CD8-positive, alpha-beta memory T cell (primary cell): ENCODE results near the gene HES3. TPM values are rescaled to one million over a fixed set of nuclear protein-coding genes. Genes with fewer than 3 reads are reported as not detected.

Experiments
- CTCF ChIA-PET: fragments of 350-600 bp; sonication (Branson Sonifier 250); formaldehyde crosslinking; loops from one replicate; lab custom pipeline; 2021; ENCODE audit warnings: antibody characterized with exemption; lab: Charles Lee
- POLR2A ChIA-PET: fragments of 350-600 bp; sonication (Branson Sonifier 250); formaldehyde crosslinking; loops from one replicate; lab custom pipeline; 2021; ENCODE audit warnings: antibody characterized with exemption; lab: Charles Lee
- DNase-seq, 5 donors: peaks; one replicate each; pipeline versions ENCODE4 v3.0.0 to v3.0.0-alpha.2; 2020 to 2022; ENCODE audit warnings: mixed read lengths in 1 of 5
- H3K27ac ChIP-seq: one replicate; pipeline ENCODE4 v1.7.0; 2013; ENCODE audit warnings: low read depth, mild to moderate bottlenecking, low read length, moderate library complexity
- H3K27me3 ChIP-seq: 2 replicates; pipeline ENCODE4 v1.7.0; 2013; ENCODE audit warnings: low read length, mild to moderate bottlenecking; ENCODE audit not compliant: insufficient read depth, poor library complexity, severe bottlenecking
- H3K36me3 ChIP-seq: 2 replicates; pipeline ENCODE4 v1.7.0; 2013; ENCODE audit warnings: mild to moderate bottlenecking, low read length, moderate library complexity; ENCODE audit not compliant: insufficient read depth
- H3K4me1 ChIP-seq: 2 replicates; pipeline ENCODE4 v1.7.0; 2013; ENCODE audit warnings: mild to moderate bottlenecking, low read length, moderate library complexity; ENCODE audit not compliant: insufficient read depth
- H3K4me3 ChIP-seq: 2 replicates; pipeline ENCODE4 v1.7.0; 2013; ENCODE audit warnings: mild to moderate bottlenecking, low read length
- H3K9me3 ChIP-seq: 2 replicates; pipeline ENCODE4 v1.7.0; 2013; ENCODE audit warnings: mild to moderate bottlenecking, low read length
- H3K27ac Mint-ChIP-seq, 8 donors: one replicate each; pipeline ENCODE4 v1.8.0; 2020 to 2021; ENCODE audit warnings: mixed read lengths in 8 of 8, mild to moderate bottlenecking in 6 of 8, inconsistent platforms in 3 of 8, moderate library complexity in 3 of 8
- H3K27me3 Mint-ChIP-seq, 2 donors: one replicate each; pipeline ENCODE4 v1.8.0; 2020 to 2021; ENCODE audit warnings: mixed read lengths in 2 of 2, mild to moderate bottlenecking in 1 of 2, moderate library complexity in 1 of 2
- H3K36me3 Mint-ChIP-seq, 3 donors: one replicate each; pipeline ENCODE4 v1.8.0; 2020 to 2021; ENCODE audit warnings: mixed read lengths in 3 of 3, inconsistent platforms in 1 of 3, mild to moderate bottlenecking in 1 of 3
- H3K4me1 Mint-ChIP-seq, 3 donors: one replicate each; pipeline ENCODE4 v1.8.0; 2020 to 2021; ENCODE audit warnings: mixed read lengths in 3 of 3, inconsistent platforms in 1 of 3, mild to moderate bottlenecking in 1 of 3
- H3K4me3 Mint-ChIP-seq, 7 donors: one replicate each; pipeline ENCODE4 v1.8.0; 2020 to 2021; ENCODE audit warnings: mixed read lengths in 7 of 7, mild to moderate bottlenecking in 6 of 7, moderate library complexity in 4 of 7, inconsistent platforms in 2 of 7
- H3K9me3 Mint-ChIP-seq, 5 donors: one replicate each; pipeline ENCODE4 v1.8.0; 2020 to 2022; ENCODE audit warnings: mixed read lengths in 5 of 5, mild to moderate bottlenecking in 3 of 5, moderate library complexity in 2 of 5, inconsistent platforms in 1 of 5
- polyA plus RNA-seq: library from polyadenylated mRNA; unstranded; fragments of 300-500 nt; fragmentation: Illumina TruSeq; gene quantifications from one replicate; pipeline ENCODE4 v1.2.3, GENCODE V29; 2021
- total RNA-seq, 2 experiments: library from RNA; stranded (reverse); gene quantifications; one replicate each; pipeline ENCODE4 v1.2.3, GENCODE V29; 2021

The HES3 gene
- total and polyA plus RNA-seq, 3 experiments from 2014 or later: not detected

DNA sequence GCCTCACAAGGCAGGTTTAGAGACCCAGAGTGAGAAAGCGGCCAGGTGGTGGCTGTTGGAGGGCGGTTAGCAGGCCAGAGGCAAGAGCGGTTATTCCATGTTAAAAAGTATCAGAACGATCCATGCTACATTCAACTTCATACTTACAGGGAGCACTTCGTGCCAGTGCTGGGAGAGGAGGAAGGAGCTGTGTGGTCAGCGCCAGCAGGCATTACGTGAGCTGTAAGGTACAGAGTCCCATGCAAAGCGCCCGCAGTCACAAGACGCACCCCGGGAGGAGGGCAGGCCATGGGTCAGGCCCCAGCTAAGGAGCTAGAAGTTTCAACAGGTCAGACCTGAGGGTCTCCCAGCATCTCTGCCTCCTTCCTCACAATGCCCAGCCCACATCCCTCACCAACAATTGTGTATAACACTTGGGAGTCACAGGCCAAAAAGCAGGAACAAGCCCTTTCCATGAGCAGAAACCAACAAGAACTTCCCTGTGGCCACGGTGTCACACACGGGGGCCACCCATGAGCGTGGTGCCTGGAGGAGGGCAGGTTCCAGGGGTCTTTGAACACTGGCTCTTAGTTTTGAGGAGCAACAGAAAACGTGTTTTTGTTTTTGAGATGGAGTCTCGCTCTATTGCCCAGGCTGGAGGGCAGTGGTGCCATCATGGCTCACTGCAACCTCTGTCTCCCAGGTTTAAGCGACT is 38.7 kb downstream of the HES3 start:
- Histone ChIP-seq H3K4me1 (no peaks in the 10 kb centered on the region), H3K36me3 (no peaks in the 10 kb centered on the region), H3K27me3 (no peaks in the 10 kb centered on the region), H3K27ac (no peak overlapping the region), H3K9me3 (no peaks in the 10 kb centered on the region), H3K4me3 (no peak overlapping the region)
- no peaks in the 10 kb centered on the region for H3K9me3 Mint-ChIP-seq
- no peak overlapping the region for H3K27ac Mint-ChIP-seq
- no peaks in the 10 kb centered on the region for H3K4me1 Mint-ChIP-seq
- H3K4me3 Mint-ChIP-seq: no peak overlapping the region
- no peaks in the 10 kb centered on the region for H3K27me3 Mint-ChIP-seq
- POLR2A ChIA-PET: no interaction called here
- DNase-seq: no peak
- peaks cover 0 to 4% (median 0%) of the 10 kb centered on the region in 3 donors for H3K36me3 Mint-ChIP-seq
- CTCF ChIA-PET: no interaction called here

DNA sequence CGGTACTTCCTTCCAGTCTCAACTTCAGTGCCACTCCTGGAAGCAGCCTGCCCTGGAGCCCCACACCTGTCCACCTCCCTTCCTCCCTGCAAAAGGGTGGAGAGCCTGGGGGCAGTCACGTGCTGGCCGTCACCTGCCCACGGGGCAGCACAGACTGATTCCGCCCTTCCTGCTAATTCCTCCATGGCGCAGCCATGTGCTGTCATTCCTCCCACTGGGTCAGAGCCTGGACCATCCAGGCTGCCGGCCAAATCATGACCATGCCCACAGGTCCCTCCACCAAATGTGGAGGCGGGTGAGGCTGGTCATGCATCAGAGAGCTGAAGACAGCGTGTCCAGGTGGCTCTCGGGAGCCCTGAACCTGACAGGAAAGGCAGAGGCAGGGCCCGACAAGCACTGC is 41.4 kb downstream of the HES3 start:
- H3K36me3 ChIP-seq: no peaks in the 10 kb centered on the region
- ChIA-PET POLR2A (no interaction called here), CTCF (interaction anchor here (1.0 kb wide), 1 partner anchor 153 kb away, joined by 3 read pairs; no protein-coding TSS in a partner anchor)
- no peak for DNase-seq
- no peaks in the 10 kb centered on the region for H3K27me3 ChIP-seq
- no peak overlapping the region for H3K27ac ChIP-seq
- H3K4me3 ChIP-seq: no peak overlapping the region
- H3K4me1 Mint-ChIP-seq: no peaks in the 10 kb centered on the region
- H3K9me3 ChIP-seq: no peaks in the 10 kb centered on the region
- H3K27ac Mint-ChIP-seq: no peak overlapping the region
- no peaks in the 10 kb centered on the region for H3K4me1 ChIP-seq
- H3K27me3 Mint-ChIP-seq: no peaks in the 10 kb centered on the region
- H3K9me3 Mint-ChIP-seq: no peaks in the 10 kb centered on the region
- no peaks in the 10 kb centered on the region for H3K36me3 Mint-ChIP-seq
- no peak overlapping the region for H3K4me3 Mint-ChIP-seq

DNA sequence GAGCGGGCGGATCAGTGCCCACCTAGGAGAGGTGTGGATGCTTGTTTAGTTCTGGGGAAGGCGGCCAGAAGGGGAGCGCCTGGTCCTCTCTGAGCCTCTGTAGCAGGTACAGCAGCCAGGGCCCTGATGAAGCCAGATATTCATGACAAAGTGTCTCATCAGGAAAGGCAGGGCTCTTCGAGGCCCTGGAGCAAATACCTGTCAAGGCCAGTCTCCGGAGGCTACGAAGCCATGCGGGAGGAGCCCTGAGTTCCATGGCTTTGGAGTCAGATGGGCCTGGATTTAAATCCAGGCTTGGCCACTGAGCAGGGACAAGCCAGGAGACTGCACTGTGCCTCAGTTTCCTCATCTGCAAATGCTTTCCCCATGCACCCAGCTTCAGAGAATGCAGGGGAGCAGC is 42.3 kb downstream of the HES3 start:
- ChIA-PET CTCF (interaction anchor here (1.1 kb wide), 1 partner anchor 178 kb away, joined by 3 read pairs; no protein-coding TSS in a partner anchor), POLR2A (no interaction called here)
- Mint-ChIP-seq H3K27ac (no peak overlapping the region), H3K4me3 (no peak overlapping the region), H3K36me3 (no peaks in the 10 kb centered on the region), H3K4me1 (no peaks in the 10 kb centered on the region), H3K9me3 (no peaks in the 10 kb centered on the region), H3K27me3 (no peaks in the 10 kb centered on the region)
- no peaks in the 10 kb centered on the region for H3K4me1 ChIP-seq
- no peak overlapping the region for H3K27ac ChIP-seq
- H3K27me3 ChIP-seq: no peaks in the 10 kb centered on the region
- no peaks in the 10 kb centered on the region for H3K36me3 ChIP-seq
- H3K9me3 ChIP-seq: no peaks in the 10 kb centered on the region
- no peak for DNase-seq
- H3K4me3 ChIP-seq: no peak overlapping the region

DNA sequence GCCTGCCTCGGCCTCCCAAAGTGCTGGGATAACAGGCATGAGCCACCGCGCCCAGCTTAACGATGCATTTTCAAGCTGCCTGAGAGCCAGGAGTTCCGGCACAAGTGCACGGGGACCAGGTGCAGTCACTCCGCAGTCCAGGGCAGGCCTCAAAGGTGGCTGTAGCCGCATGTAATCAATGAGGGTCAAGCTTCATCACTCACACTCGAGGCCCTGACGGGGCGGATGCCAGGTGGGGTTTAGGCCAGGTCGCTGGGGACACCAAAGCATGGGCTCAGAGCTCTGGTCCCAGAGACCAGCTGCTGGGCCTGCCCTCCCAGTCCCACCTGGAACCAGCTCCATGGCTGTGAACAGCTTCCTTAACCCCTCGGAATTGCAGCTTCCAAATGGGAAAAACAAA is 43.0 kb downstream of the HES3 start:
- DNase-seq: no peak

DNA sequence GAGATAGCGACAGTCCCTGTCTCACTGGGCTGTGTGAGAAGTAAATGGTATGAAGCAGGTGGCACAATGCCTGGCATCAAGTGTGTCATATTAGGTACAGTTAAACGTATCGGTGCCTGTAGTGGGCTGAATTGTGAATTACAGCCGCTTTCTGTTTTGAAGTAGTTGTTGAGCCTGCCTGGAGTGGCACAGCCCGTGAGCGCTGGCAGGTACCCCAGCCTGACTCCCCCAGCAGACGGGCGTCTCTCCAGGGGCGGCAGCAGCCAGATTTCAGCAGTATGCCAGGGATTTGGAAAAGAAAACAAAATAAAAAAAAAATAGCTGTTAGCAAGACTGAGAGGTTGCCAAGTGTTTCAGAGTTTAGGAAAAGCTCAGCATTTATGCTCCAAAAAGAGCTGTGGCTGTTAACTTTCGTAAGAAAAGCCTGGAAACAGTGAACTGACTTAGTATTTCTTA is 43.5 kb downstream of the HES3 start:
- CTCF ChIA-PET: interaction anchor here (1.1 kb wide), 1 partner anchor 179 kb away, joined by 3 read pairs; no protein-coding TSS in a partner anchor
- H3K27me3 ChIP-seq: no peaks in the 10 kb centered on the region
- no peak overlapping the region for H3K4me3 ChIP-seq
- Mint-ChIP-seq H3K27me3 (no peaks in the 10 kb centered on the region), H3K4me3 (no peak overlapping the region), H3K36me3 (peaks cover 0 to 2% (median 0%) of the 10 kb centered on the region in 3 donors), H3K27ac (peak overlapping the region in 1 of 8 donors; percentile 19), H3K9me3 (no peaks in the 10 kb centered on the region), H3K4me1 (no peaks in the 10 kb centered on the region)
- no peaks in the 10 kb centered on the region for H3K4me1 ChIP-seq
- H3K36me3 ChIP-seq: no peaks in the 10 kb centered on the region
- no peak for DNase-seq
- no peak overlapping the region for H3K27ac ChIP-seq
- no peaks in the 10 kb centered on the region for H3K9me3 ChIP-seq
- POLR2A ChIA-PET: no interaction called here

More for the DNA sequence above, 43.0 kb downstream of the HES3 start:
- CTCF ChIA-PET: interaction anchor here (1.1 kb wide), 1 partner anchor 178 kb away, joined by 3 read pairs; no protein-coding TSS in a partner anchor
- H3K27ac ChIP-seq: no peak overlapping the region
- no peaks in the 10 kb centered on the region for H3K36me3 ChIP-seq
- POLR2A ChIA-PET: no interaction called here
- H3K9me3 ChIP-seq: no peaks in the 10 kb centered on the region
- H3K27me3 ChIP-seq: no peaks in the 10 kb centered on the region
- H3K4me1 Mint-ChIP-seq: no peaks in the 10 kb centered on the region
- no peaks in the 10 kb centered on the region for H3K9me3 Mint-ChIP-seq
- H3K4me3 ChIP-seq: no peak overlapping the region
- H3K27me3 Mint-ChIP-seq: no peaks in the 10 kb centered on the region
- H3K4me3 Mint-ChIP-seq: no peak overlapping the region
- H3K36me3 Mint-ChIP-seq: peaks cover 0 to 2% (median 0%) of the 10 kb centered on the region in 3 donors
- no peak overlapping the region for H3K27ac Mint-ChIP-seq
- H3K4me1 ChIP-seq: no peaks in the 10 kb centered on the region

DNA sequence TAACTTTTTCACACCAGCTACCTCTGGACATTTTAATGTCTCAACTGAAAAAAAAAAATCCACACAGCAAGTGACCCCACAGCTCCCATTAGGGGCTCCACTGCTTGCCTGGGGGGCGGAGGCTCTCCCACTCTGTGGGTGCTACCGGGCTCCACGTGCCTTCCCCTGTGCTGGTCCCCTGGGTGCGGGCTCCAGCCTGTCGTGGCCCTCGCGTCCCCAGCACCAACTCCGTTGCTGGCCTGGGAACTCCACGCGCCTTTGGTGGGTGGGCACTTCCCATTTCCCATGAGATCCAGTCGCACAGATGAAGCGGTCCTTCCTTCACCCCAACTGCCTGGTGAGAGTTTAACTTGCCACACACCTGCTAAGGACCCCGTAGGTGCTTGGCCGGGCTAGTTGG is 44.0 kb downstream of the HES3 start:
- no peak overlapping the region for H3K27ac Mint-ChIP-seq
- no peak for DNase-seq
- no peak overlapping the region for H3K4me3 Mint-ChIP-seq
- Histone ChIP-seq H3K27me3 (no peaks in the 10 kb centered on the region), H3K9me3 (no peaks in the 10 kb centered on the region), H3K27ac (no peak overlapping the region), H3K4me3 (no peak overlapping the region), H3K4me1 (no peaks in the 10 kb centered on the region), H3K36me3 (no peaks in the 10 kb centered on the region)
- ChIA-PET CTCF (no interaction called here), POLR2A (no interaction called here)
- H3K27me3 Mint-ChIP-seq: no peaks in the 10 kb centered on the region
- peaks cover 0 to 2% (median under 1%) of the 10 kb centered on the region in 3 donors for H3K36me3 Mint-ChIP-seq
- no peaks in the 10 kb centered on the region for H3K4me1 Mint-ChIP-seq
- no peaks in the 10 kb centered on the region for H3K9me3 Mint-ChIP-seq

DNA sequence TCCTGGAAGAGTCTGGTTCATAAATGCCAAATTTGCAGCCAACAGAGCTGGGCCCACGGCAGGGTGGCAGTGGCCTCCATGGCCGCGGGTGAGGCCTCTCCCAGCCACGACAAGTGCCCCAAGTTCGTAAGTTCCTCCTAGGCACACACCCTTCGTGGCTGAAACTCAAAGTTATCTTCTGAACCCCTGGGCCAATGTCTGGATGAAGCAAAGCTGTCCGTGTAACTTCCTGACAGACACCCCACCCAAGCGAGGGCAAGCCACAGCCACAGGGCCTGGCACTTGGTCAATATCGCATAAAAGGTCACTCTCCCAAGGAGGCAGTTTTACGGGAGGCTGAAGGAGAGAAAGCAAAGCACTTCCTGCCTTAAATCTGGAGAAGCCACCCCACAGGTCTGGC is 44.7 kb downstream of the HES3 start:
- no peaks in the 10 kb centered on the region for H3K9me3 Mint-ChIP-seq
- Histone ChIP-seq H3K36me3 (no peaks in the 10 kb centered on the region), H3K27me3 (no peaks in the 10 kb centered on the region), H3K27ac (no peak overlapping the region), H3K9me3 (no peaks in the 10 kb centered on the region), H3K4me3 (no peak overlapping the region), H3K4me1 (no peaks in the 10 kb centered on the region)
- POLR2A ChIA-PET: no interaction called here
- CTCF ChIA-PET: no interaction called here
- no peak for DNase-seq
- H3K4me3 Mint-ChIP-seq: peak overlapping the region in 1 of 7 donors; percentile 9
- H3K27ac Mint-ChIP-seq: peak overlapping the region in 1 of 8 donors; percentile 77
- H3K36me3 Mint-ChIP-seq: peaks cover 0 to 7% (median 2%) of the 10 kb centered on the region in 3 donors
- H3K4me1 Mint-ChIP-seq: no peaks in the 10 kb centered on the region
- no peaks in the 10 kb centered on the region for H3K27me3 Mint-ChIP-seq

DNA sequence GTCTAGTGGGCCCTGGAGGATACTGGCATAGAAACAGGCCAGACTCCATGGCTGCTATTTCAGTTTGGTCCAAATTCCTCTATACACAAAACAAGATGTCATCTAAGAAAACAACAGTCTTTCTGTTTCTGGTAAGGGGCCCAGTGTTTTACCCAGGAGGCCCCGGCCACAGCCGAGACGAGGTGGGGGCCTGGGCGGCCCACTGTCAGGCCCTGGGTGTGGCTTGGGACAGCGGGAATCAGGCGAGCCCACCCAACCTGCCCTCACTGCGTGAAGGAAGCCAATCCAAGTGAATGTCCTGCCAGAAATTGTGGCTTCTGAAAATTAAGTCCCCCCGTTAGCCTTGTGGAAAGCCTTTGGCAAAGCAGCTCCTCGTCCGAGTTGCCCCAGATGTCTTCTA is 48.1 kb downstream of the HES3 start:
- H3K4me1 Mint-ChIP-seq: peaks cover 7 to 14% (median 12%) of the 10 kb centered on the region in 3 donors
- no peaks in the 10 kb centered on the region for H3K36me3 ChIP-seq
- no peaks in the 10 kb centered on the region for H3K27me3 Mint-ChIP-seq
- no peak overlapping the region for H3K27ac ChIP-seq
- no peak overlapping the region for H3K4me3 ChIP-seq
- H3K27ac Mint-ChIP-seq: peak overlapping the region in 2 of 8 donors; percentile 27 to 44
- no peaks in the 10 kb centered on the region for H3K4me1 ChIP-seq
- H3K4me3 Mint-ChIP-seq: no peak overlapping the region
- no peaks in the 10 kb centered on the region for H3K9me3 ChIP-seq
- DNase-seq: no peak
- no peaks in the 10 kb centered on the region for H3K9me3 Mint-ChIP-seq
- H3K36me3 Mint-ChIP-seq: peaks cover 3 to 13% (median 4%) of the 10 kb centered on the region in 3 donors
- H3K27me3 ChIP-seq: no peaks in the 10 kb centered on the region
- ChIA-PET CTCF (no interaction called here), POLR2A (no interaction called here)
